Measurements from ENCODE around the gene CDHR2.

DNA sequence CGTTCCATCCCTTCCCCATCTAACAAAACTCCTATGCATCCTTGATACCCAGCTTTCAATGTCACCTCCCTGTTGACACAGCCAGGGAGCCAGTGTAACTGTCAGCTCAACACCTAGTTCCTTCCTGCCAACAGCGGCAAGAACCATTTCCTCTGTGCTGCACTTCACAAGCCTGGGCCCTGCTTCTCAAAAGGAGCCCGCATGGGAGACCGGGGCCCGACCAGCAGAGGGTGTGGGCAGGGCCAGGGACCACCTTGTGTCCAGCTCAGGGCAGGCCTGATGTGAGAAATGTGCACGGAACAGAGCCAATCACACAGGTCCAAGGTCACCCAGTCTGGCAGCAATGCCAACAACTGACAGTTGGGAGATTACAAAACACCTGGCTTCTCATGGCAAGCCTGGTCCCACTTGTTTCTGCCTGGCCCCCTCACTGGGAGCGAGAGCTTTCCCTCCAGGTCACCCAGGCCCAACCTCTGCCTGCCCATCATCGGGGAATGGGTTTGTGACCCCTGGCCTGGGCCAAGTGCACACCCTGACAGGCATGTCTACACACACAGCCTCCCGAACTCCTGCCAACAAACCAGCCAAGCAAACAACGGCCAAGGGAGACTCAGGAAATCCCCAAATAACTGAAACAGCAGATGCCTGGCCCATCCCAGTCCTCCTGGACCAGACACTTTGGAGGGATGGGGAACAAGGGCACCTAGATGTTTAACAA, 15.1 kb upstream of the CDHR2 start:
- TF ChIP-seq, protein P1, sequence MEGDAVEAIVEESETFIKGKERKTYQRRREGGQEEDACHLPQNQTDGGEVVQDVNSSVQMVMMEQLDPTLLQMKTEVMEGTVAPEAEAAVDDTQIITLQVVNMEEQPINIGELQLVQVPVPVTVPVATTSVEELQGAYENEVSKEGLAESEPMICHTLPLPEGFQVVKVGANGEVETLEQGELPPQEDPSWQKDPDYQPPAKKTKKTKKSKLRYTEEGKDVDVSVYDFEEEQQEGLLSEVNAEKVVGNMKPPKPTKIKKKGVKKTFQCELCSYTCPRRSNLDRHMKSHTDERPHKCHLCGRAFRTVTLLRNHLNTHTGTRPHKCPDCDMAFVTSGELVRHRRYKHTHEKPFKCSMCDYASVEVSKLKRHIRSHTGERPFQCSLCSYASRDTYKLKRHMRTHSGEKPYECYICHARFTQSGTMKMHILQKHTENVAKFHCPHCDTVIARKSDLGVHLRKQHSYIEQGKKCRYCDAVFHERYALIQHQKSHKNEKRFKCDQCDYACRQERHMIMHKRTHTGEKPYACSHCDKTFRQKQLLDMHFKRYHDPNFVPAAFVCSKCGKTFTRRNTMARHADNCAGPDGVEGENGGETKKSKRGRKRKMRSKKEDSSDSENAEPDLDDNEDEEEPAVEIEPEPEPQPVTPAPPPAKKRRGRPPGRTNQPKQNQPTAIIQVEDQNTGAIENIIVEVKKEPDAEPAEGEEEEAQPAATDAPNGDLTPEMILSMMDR (IDR thresholded peaks at IDR 0.05 in 2 of 3, conservative IDR thresholded peaks at IDR 0.05 in 1 of 3; ENCODE audit: borderline replicate concordance in 1 of 3, insufficient read depth in 1 of 3, low read depth in 2 of 3, low read length in 2 of 3) = no peak
- TF ChIP-seq EZH2phosphoT487 (IDR thresholded peaks at IDR 0.05; ENCODE audit: borderline replicate concordance) (no peak), YY1 (IDR thresholded peaks at IDR 0.05; ENCODE audit: extremely low read depth, insufficient replicate concordance, low read depth, low read length) (no peak), EZH2 (IDR thresholded peaks at IDR 0.05) (no peak), POLR2AphosphoS5 (IDR thresholded peaks at IDR 0.05; ENCODE audit: low read depth, low read length) (no peak), ZFX (IDR thresholded peaks at IDR 0.05) (no peak), POLR2A (IDR thresholded peaks at IDR 0.05; ENCODE audit: borderline replicate concordance, extremely low read depth, insufficient read depth, insufficient read length) (no peak), RAD21 (IDR thresholded peaks at IDR 0.05; ENCODE audit: low read depth) (no peak), SP1 (IDR thresholded peaks at IDR 0.05; ENCODE audit: low read depth) (no peak)
- TF ChIP-seq, protein P2, sequence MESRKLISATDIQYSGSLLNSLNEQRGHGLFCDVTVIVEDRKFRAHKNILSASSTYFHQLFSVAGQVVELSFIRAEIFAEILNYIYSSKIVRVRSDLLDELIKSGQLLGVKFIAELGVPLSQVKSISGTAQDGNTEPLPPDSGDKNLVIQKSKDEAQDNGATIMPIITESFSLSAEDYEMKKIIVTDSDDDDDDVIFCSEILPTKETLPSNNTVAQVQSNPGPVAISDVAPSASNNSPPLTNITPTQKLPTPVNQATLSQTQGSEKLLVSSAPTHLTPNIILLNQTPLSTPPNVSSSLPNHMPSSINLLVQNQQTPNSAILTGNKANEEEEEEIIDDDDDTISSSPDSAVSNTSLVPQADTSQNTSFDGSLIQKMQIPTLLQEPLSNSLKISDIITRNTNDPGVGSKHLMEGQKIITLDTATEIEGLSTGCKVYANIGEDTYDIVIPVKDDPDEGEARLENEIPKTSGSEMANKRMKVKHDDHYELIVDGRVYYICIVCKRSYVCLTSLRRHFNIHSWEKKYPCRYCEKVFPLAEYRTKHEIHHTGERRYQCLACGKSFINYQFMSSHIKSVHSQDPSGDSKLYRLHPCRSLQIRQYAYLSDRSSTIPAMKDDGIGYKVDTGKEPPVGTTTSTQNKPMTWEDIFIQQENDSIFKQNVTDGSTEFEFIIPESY (IDR thresholded peaks at IDR 0.05; ENCODE audit: extremely low read depth, insufficient replicate concordance, low read length) = no peak
- TF ChIP-seq, protein P3, sequence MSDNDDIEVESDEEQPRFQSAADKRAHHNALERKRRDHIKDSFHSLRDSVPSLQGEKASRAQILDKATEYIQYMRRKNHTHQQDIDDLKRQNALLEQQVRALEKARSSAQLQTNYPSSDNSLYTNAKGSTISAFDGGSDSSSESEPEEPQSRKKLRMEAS (IDR thresholded peaks at IDR 0.05) = no peak
- TF ChIP-seq, protein P4, sequence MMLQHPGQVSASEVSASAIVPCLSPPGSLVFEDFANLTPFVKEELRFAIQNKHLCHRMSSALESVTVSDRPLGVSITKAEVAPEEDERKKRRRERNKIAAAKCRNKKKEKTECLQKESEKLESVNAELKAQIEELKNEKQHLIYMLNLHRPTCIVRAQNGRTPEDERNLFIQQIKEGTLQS (IDR thresholded peaks at IDR 0.05) = no peak

Measured in HCT116 (cell line).